Measurements from ENCODE around the gene SFI1. TPM values are rescaled to one million over a fixed set of nuclear protein-coding genes. Genes with fewer than 3 reads are reported as not detected.

Gene SFI1
- total and polyA plus RNA-seq, 2 of the 4 experiments (the other 2 are of a cell fraction) = 9.9 to 12.0 TPM

DNA sequence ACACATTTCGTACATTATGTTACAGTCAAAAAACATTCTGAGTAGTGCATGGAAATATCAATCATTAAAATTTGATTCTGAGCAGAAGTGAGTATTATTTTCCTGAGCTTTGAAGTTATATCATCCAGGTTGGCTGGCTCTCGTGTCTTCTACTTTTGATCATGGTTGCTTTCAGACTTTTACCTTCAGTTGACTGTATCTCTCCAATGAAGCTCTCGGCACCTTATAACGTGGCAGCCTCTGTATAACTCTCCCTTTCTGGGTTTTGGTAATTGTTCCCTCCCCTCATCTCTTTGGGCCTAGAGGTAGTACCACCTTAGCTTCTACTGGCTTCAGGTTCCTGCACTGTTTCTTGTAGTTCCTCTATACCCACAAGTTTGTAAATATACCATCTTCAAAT is 12.2 kb downstream of the SFI1 start:
- Histone ChIP-seq H4K8ac (ENCODE audit: low read depth in 2 of 2, low read length in 2 of 2) (no peak overlapping the region), H4K20me1 (ENCODE audit: insufficient read depth, low read length) (no peaks in the 10 kb centered on the region), H3K27ac (ENCODE audit: insufficient read depth, low read length) (no peak overlapping the region), H4K5ac (ENCODE audit: low read depth, low read length) (no peak overlapping the region), H3K4me1 (ENCODE audit: control insufficient read depth, insufficient read depth, low read length) (peaks cover 2% of the 10 kb centered on the region; the same call in 1 of the 2 replicates), H2BK20ac (ENCODE audit: low read depth, low read length) (no peak overlapping the region), H2AK9ac (replicated peaks; ENCODE audit: low read depth, low read length, poor library complexity) (no peak overlapping the region), H2BK15ac (ENCODE audit: low read depth, low read length) (no peak overlapping the region), H2BK5ac (ENCODE audit: low read depth, low read length, poor library complexity, severe bottlenecking) (no peak overlapping the region), H3K27me3 (ENCODE audit: control insufficient read depth, insufficient read depth, low read length) (no peaks in the 10 kb centered on the region), H3K9ac (ENCODE audit: low read depth, low read length) (no peak overlapping the region), H3K9me1 (ENCODE audit: insufficient read depth, low read length) (no peaks in the 10 kb centered on the region), H4K91ac (ENCODE audit: insufficient read depth, low read depth, low read length) (no peak overlapping the region), H3K79me1 (ENCODE audit: low read depth in 1 of 2, low read length in 2 of 2) (peaks cover 13 to 34% of the 10 kb centered on the region in 2 experiments), H3K4me3 (ENCODE audit: insufficient read depth, low read depth, low read length) (no peak overlapping the region), H3K4ac (ENCODE audit: low read depth, low read length) (no peak overlapping the region), H3K18ac (ENCODE audit: low read depth, low read length) (no peak overlapping the region), H3K4me2 (ENCODE audit: low read depth, low read length) (no peak overlapping the region), H3K23ac (ENCODE audit: low read depth, low read length) (no peak overlapping the region), H3K9me3 (ENCODE audit: control insufficient read depth, insufficient read depth, low read length) (peaks cover 2% of the 10 kb centered on the region; the same call in 1 of the 2 replicates), H3K36me3 (ENCODE audit: control insufficient read depth, insufficient read depth, low read length) (no peaks in the 10 kb centered on the region; the same call in 1 of the 2 replicates), H2AK5ac (ENCODE audit: low read depth, low read length) (no peak overlapping the region), H3K14ac (replicated peaks; ENCODE audit: low read depth, low read length) (no peak overlapping the region), H2AFZ (replicated peaks; ENCODE audit: low read length, poor library complexity) (no peak overlapping the region), H3K56ac (ENCODE audit: extremely low read depth, insufficient read depth, low read length) (no peak overlapping the region), H2BK120ac (ENCODE audit: low read depth, low read length) (no peak overlapping the region)
- CTCF ChIA-PET = interaction anchor here (0.7 kb wide), 1 partner anchor 469 kb away, joined by 4 read pairs; no protein-coding TSS in a partner anchor
- no peak for ATAC-seq (ENCODE audit: low read depth)
- intact Hi-C loops (cut with micrococcal nuclease) = no loop called here
- no CpG with 5 or more reads among the region's 4 CpGs for WGBS, 2 experiments (ENCODE audit: extremely low coverage in 2 of 2, insufficient read length in 1 of 2)
- no TSS peak for BruUV-seq (replicated peaks)
- no peak for DNase-seq
- in situ Hi-C loops (cut with MboI; ENCODE audit: low sequenced_read_pairs) = no loop called here
- dilution Hi-C loops (cut with HindIII; ENCODE audit: low sequenced_read_pairs, unreplicated experiment) = no loop called here
- TF ChIP-seq RFX5 (IDR thresholded peaks at IDR 0.05; ENCODE audit: low read depth, low read length) (no peak), SMC3 (IDR thresholded peaks at IDR 0.05; ENCODE audit: low read depth, low read length) (no peak), NFE2L2 (IDR thresholded peaks at IDR 0.05; ENCODE audit: low read depth, low read length) (no peak), RCOR1 (IDR thresholded peaks at IDR 0.05; ENCODE audit: insufficient replicate concordance, low read length) (no peak)
- TF ChIP-seq, protein P1, sequence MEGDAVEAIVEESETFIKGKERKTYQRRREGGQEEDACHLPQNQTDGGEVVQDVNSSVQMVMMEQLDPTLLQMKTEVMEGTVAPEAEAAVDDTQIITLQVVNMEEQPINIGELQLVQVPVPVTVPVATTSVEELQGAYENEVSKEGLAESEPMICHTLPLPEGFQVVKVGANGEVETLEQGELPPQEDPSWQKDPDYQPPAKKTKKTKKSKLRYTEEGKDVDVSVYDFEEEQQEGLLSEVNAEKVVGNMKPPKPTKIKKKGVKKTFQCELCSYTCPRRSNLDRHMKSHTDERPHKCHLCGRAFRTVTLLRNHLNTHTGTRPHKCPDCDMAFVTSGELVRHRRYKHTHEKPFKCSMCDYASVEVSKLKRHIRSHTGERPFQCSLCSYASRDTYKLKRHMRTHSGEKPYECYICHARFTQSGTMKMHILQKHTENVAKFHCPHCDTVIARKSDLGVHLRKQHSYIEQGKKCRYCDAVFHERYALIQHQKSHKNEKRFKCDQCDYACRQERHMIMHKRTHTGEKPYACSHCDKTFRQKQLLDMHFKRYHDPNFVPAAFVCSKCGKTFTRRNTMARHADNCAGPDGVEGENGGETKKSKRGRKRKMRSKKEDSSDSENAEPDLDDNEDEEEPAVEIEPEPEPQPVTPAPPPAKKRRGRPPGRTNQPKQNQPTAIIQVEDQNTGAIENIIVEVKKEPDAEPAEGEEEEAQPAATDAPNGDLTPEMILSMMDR (conservative IDR thresholded peaks at IDR 0.05; ENCODE audit: low read depth, low read length) = no peak
- POLR2A ChIA-PET (ENCODE audit: unreplicated experiment) = no interaction called here

Data from IMR-90 (cell line).